ENCODE data around the gene FBXW11.

- no peak for TF ChIP-seq EZH2 (IDR thresholded peaks at IDR 0.05; ENCODE audit: borderline replicate concordance, insufficient read depth, low read depth, low read length, poor library complexity, severe bottlenecking)
- TF ChIP-seq, protein P1, sequence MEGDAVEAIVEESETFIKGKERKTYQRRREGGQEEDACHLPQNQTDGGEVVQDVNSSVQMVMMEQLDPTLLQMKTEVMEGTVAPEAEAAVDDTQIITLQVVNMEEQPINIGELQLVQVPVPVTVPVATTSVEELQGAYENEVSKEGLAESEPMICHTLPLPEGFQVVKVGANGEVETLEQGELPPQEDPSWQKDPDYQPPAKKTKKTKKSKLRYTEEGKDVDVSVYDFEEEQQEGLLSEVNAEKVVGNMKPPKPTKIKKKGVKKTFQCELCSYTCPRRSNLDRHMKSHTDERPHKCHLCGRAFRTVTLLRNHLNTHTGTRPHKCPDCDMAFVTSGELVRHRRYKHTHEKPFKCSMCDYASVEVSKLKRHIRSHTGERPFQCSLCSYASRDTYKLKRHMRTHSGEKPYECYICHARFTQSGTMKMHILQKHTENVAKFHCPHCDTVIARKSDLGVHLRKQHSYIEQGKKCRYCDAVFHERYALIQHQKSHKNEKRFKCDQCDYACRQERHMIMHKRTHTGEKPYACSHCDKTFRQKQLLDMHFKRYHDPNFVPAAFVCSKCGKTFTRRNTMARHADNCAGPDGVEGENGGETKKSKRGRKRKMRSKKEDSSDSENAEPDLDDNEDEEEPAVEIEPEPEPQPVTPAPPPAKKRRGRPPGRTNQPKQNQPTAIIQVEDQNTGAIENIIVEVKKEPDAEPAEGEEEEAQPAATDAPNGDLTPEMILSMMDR (IDR thresholded peaks at IDR 0.05) = no peak
Observed at GRCh38 chr5:171965745-171966144, 40.7 kb downstream of the FBXW11 start.
